Esophagus squamous epithelium (tissue), 5 donors: ENCODE data around the gene PA2G4. TPM values are rescaled to one million over a fixed set of nuclear protein-coding genes. Genes with fewer than 3 reads are reported as not detected.

Experiments
- DNase-seq: peaks from one replicate; lab custom pipeline; 2025; lab: John Stamatoyannopoulos, UW
- H3K27ac ChIP-seq, 4 donors: fragments of 200-600 bp; sonication (generic); one replicate each; pipeline ENCODE4 v1.5.1; 2016 to 2019; ENCODE audit warnings: mild to moderate bottlenecking in 1 of 4
- H3K27me3 ChIP-seq, 4 donors: fragments of 200-600 bp; sonication (generic); 1 replicate in 3 of 4; 2 replicates in 1 of 4; pipeline versions ENCODE4 v1.5.1 to v1.6.0; 2017 to 2021; ENCODE audit warnings: antibody characterized with exemption in 1 of 4
- H3K36me3 ChIP-seq, 3 donors: fragments of 200-600 bp; sonication (generic); one replicate each; pipeline ENCODE4 v1.5.1; 2016 to 2019
- H3K4me1 ChIP-seq, 3 donors: fragments of 200-600 bp; sonication (generic); one replicate each; pipeline ENCODE4 v1.5.1; 2017 to 2019
- H3K4me3 ChIP-seq, 4 donors: fragments of 200-600 bp; sonication (generic); 1 replicate in 3 of 4; 2 replicates in 1 of 4; pipeline ENCODE4 v1.5.1; 2016 to 2019; ENCODE audit warnings: mild to moderate bottlenecking in 2 of 4, moderate library complexity in 1 of 4
- H3K9me3 ChIP-seq, 3 donors: fragments of 200-600 bp; sonication (generic); one replicate each; pipeline ENCODE4 v1.5.1; 2016 to 2019
- CTCF ChIP-seq, 6 experiments: fragments of 450-650 bp in 4 of 6; fragments of 200-600 bp in 2 of 6; sonication (generic) in 2 of 6; IDR thresholded peaks; one replicate each; pipeline ENCODE4 v1.5.1; 2016 to 2019; ENCODE audit warnings: antibody characterized with exemption in 6 of 6, mild to moderate bottlenecking in 4 of 6, moderate library complexity in 4 of 6
- POLR2A ChIP-seq, 4 donors: fragments of 450-650 bp; IDR thresholded peaks; one replicate each; pipeline ENCODE4 v1.6.1; 2017; ENCODE audit warnings: antibody characterized with exemption in 4 of 4, mild to moderate bottlenecking in 4 of 4, moderate library complexity in 3 of 4
- WGBS, 2 donors: methylation state at CpG; one replicate each; pipeline ENCODE4 v1.1.5; 2018; 5-methylcytosine and 5-hydroxymethylcytosine counted together
- intact Hi-C: fragments of 100-400 bp; cut with DNase I; formaldehyde crosslinking; loops from one replicate; pipeline ENCODE4 v1.15.0; 2022
- total RNA-seq, 4 donors: library from RNA; depleted of rRNA; stranded (reverse); fragments of >200 nt; gene quantifications; one replicate each; pipeline ENCODE4 v1.1.0, GENCODE V29; 2016
- donor health status: DM: yes; HTN: yes; CAD: no.

Gene PA2G4
- total RNA-seq, 4 donors from 2014 or later, result 89.3 to 206 (median 176) TPM

- H3K9me3 ChIP-seq, result no peaks in the 10 kb centered on the region
- intact Hi-C loops, result no loop called here
- H3K27me3 ChIP-seq, result no peaks in the 10 kb centered on the region
- TF ChIP-seq POLR2A (IDR thresholded peaks at IDR 0.05) (no peak), CTCF (IDR thresholded peaks at IDR 0.05) (no peak)
- H3K4me3 ChIP-seq, result peak overlapping the region; percentile 61 to 97 (median 80)
- H3K4me1 ChIP-seq, result peaks cover 25 to 53% (median 32%) of the 10 kb centered on the region in 3 donors
- DNase-seq, result no peak
- 64 to 70% methylated on average over 8 to 9 of the region's 11 CpGs for WGBS, 2 donors
- H3K27ac ChIP-seq, result peak overlapping the region; percentile 93 to 100 (median 99)
- peaks cover 46 to 69% (median 60%) of the 10 kb centered on the region in 3 donors for H3K36me3 ChIP-seq
Observed at GRCh38 chr12:56160894-56161689, 56.7 kb downstream of the PA2G4 start.

GRCh38 chr12:56161690-56162351, 57.5 kb downstream of the PA2G4 start:
- peak overlapping the region in 2 of 4 donors; percentile 61 to 97 for H3K4me3 ChIP-seq
- no peaks in the 10 kb centered on the region for H3K9me3 ChIP-seq
- H3K36me3 ChIP-seq, result peaks cover 46 to 76% (median 60%) of the 10 kb centered on the region in 3 donors
- DNase-seq, result no peak
- H3K4me1 ChIP-seq, result peaks cover 24 to 48% (median 32%) of the 10 kb centered on the region in 3 donors
- intact Hi-C loops, result no loop called here
- no peaks in the 10 kb centered on the region for H3K27me3 ChIP-seq
- WGBS, 2 donors, result 68 to 69% methylated on average over 8 to 10 of the region's 10 CpGs
- no peak for TF ChIP-seq CTCF (IDR thresholded peaks at IDR 0.05)
- no peak for TF ChIP-seq POLR2A (IDR thresholded peaks at IDR 0.05)
- H3K27ac ChIP-seq, result peak overlapping the region; percentile 93 to 100 (median 99)

GRCh38 chr12:56162468-56163290, 58.3 kb downstream of the PA2G4 start:
- peaks cover 21 to 40% (median 32%) of the 10 kb centered on the region in 3 donors for H3K4me1 ChIP-seq
- H3K27ac ChIP-seq, result peak overlapping the region; percentile 65 to 99 (median 96)
- TF ChIP-seq POLR2A (IDR thresholded peaks at IDR 0.05) (no peak), CTCF (IDR thresholded peaks at IDR 0.05) (no peak)
- H3K4me3 ChIP-seq, result no peak overlapping the region
- H3K36me3 ChIP-seq, result peaks cover 52 to 85% (median 60%) of the 10 kb centered on the region in 3 donors
- H3K9me3 ChIP-seq, result no peaks in the 10 kb centered on the region
- DNase-seq, result no peak
- intact Hi-C loops, result no loop called here
- WGBS, 2 donors, result 48 to 57% methylated on average over 11 of the region's 11 CpGs
- H3K27me3 ChIP-seq, result no peaks in the 10 kb centered on the region

Other genes starting within 250 kb of the PA2G4 start
- 100 to 1,000 TPM in 1 of 4 donors, 10 to 100 TPM in 3; 60.7 to 107 (median 85.0) TPM for gene PYM1, start 176.7 kb upstream of the PA2G4 start, total RNA-seq
- gene DGKA, start 173.4 kb upstream of the PA2G4 start, total RNA-seq, result 100 to 1,000 TPM in 3 of 4 donors, 10 to 100 TPM in 1; 95.7 to 209 (median 159) TPM
- 1 to 10 TPM in 1 of 4 donors, under 1 TPM in 3; 0.48 to 3.4 (median 0.67) TPM for gene PMEL, start 138.5 kb upstream of the PA2G4 start, total RNA-seq
- gene CDK2, start 137.7 kb upstream of the PA2G4 start, total RNA-seq, result 10 to 100 TPM; 11.1 to 22.6 (median 17.0) TPM
- gene RAB5B, start 130.5 kb upstream of the PA2G4 start, total RNA-seq, result 10 to 100 TPM; 78.2 to 94.2 (median 86.4) TPM
- gene SUOX, start 107.3 kb upstream of the PA2G4 start, total RNA-seq, result 10 to 100 TPM; 16.0 to 30.0 (median 18.5) TPM
- 1 to 10 TPM; 1.2 to 2.0 (median 1.9) TPM for gene IKZF4, start 83.5 kb upstream of the PA2G4 start, total RNA-seq
- gene RPS26, start 62.6 kb upstream of the PA2G4 start, total RNA-seq, result 1,000 to 10,000 TPM in 2 of 4 donors, 100 to 1,000 TPM in 2; 381 to 1,639 (median 1,040) TPM
- gene ERBB3, start 24.4 kb upstream of the PA2G4 start, total RNA-seq, result 100 to 1,000 TPM in 1 of 4 donors, 10 to 100 TPM in 3; 36.0 to 125 (median 82.8) TPM
- gene RPL41, start 12.1 kb downstream of the PA2G4 start, total RNA-seq, result 1,000 to 10,000 TPM in 3 of 4 donors, 100 to 1,000 TPM in 1; 966 to 4,641 (median 3,066) TPM
- gene ZC3H10, start 13.7 kb downstream of the PA2G4 start, total RNA-seq, result 1 to 10 TPM; 1.5 to 3.8 (median 2.3) TPM
- 10 to 100 TPM; 42.6 to 70.8 (median 62.5) TPM for gene ESYT1, start 23.7 kb downstream of the PA2G4 start, total RNA-seq
- 10 to 100 TPM; 26.3 to 51.0 (median 37.8) TPM for gene MYL6B, start 48.0 kb downstream of the PA2G4 start, total RNA-seq
- gene MYL6, start 53.8 kb downstream of the PA2G4 start, total RNA-seq, result 1,000 to 10,000 TPM; 1,011 to 2,279 (median 1,490) TPM
- gene SMARCC2, start 84.9 kb downstream of the PA2G4 start, total RNA-seq, result 10 to 100 TPM; 31.7 to 64.9 (median 46.1) TPM
- gene RNF41, start 117.4 kb downstream of the PA2G4 start, total RNA-seq, result 10 to 100 TPM; 21.1 to 42.5 (median 28.6) TPM
- 10 to 100 TPM; 17.2 to 31.0 (median 21.6) TPM for gene NABP2, start 119.8 kb downstream of the PA2G4 start, total RNA-seq
- 1 to 10 TPM in 1 of 4 donors, not detected in 3; 1.1 TPM for gene SLC39A5, start 125.5 kb downstream of the PA2G4 start, total RNA-seq
- gene ANKRD52, start 153.8 kb downstream of the PA2G4 start, total RNA-seq, result 10 to 100 TPM in 3 of 4 donors, 1 to 10 TPM in 1; 9.2 to 15.8 (median 13.9) TPM
- 1 to 10 TPM; 1.6 to 9.5 (median 4.1) TPM for gene COQ10A, start 162.4 kb downstream of the PA2G4 start, total RNA-seq
- gene CS, start 195.8 kb downstream of the PA2G4 start, total RNA-seq, result 100 to 1,000 TPM; 126 to 175 (median 133) TPM
- 10 to 100 TPM; 37.2 to 66.6 (median 55.3) TPM for gene CNPY2, start 211.4 kb downstream of the PA2G4 start, total RNA-seq
- gene PAN2, start 229.4 kb downstream of the PA2G4 start, total RNA-seq, result 10 to 100 TPM; 10.2 to 35.9 (median 14.9) TPM
- 10 to 100 TPM in 1 of 4 donors, 1 to 10 TPM in 2, not detected in 1; 2.6 to 28.6 (median 2.8) TPM for gene IL23A, start 234.3 kb downstream of the PA2G4 start, total RNA-seq